SK-N-SH treated with all-trans-retinoic acid at 6 μM for 48 hours (cell line): ENCODE data around the gene CDH8.

ENCODE experiments used
- ARNTL ChIP-seq: fragments of 450-650 bp; formaldehyde crosslinking; IDR thresholded peaks from 2 replicates; pipeline ENCODE4 v1.5.0; 2020; ENCODE audit warnings: low read depth, mild to moderate bottlenecking, moderate library complexity, borderline replicate concordance
- BACH2 ChIP-seq: fragments of 250-450 bp; sonication (Bioruptor Pico); IDR thresholded peaks from 2 replicates; pipeline ENCODE4 v1.9.0; 2021; ENCODE audit warnings: mild to moderate bottlenecking, borderline replicate concordance
- OSR1 ChIP-seq: fragments of 250-450 bp; sonication (Bioruptor Pico); IDR thresholded peaks from 2 replicates; pipeline ENCODE4 v1.8.0; 2022; ENCODE audit warnings: moderate library complexity, mild to moderate bottlenecking, inconsistent platforms
- ZFP30 ChIP-seq: fragments of 450-650 bp; formaldehyde crosslinking; IDR thresholded peaks from 2 replicates; pipeline ENCODE4 v1.5.0; 2022; ENCODE audit warnings: mild to moderate bottlenecking, moderate library complexity
- TF ChIP-seq, protein P1 (sequence below): fragments of 250-450 bp; sonication (Bioruptor Pico); IDR thresholded peaks from 2 replicates; pipeline ENCODE4 v1.5.1; 2020; ENCODE audit warnings: low read depth, mild to moderate bottlenecking, moderate library complexity
- TF ChIP-seq, protein P2 (sequence below): fragments of 250-450 bp; sonication (Bioruptor Pico); IDR thresholded peaks from 2 replicates; pipeline ENCODE4 v1.5.1; 2021; ENCODE audit warnings: mild to moderate bottlenecking, moderate library complexity

DNA sequence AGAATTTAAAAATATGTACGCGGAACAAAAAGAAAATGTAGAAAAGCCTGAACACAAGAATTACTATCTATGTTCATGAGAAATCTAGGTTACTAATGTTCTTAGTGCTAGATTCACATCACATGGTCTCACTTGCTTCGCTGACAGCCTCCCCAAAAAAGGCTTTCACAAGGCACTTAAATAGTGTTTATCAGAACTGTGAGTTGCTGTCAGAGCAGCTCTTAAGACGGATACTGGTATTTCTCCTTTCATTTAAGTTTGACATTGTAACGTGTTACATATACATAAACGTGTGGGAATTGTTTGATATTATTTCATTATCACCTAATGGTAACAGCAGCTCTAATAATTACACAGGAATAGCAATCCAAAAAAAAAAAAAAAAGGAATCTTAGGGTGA, 150.9 kb downstream of the CDH8 start:
- TF ChIP-seq ZFP30 (CRISPR knock-in tag) (no peak), ARNTL (CRISPR knock-in tag) (no peak), BACH2 (CRISPR knock-in tag) (no peak), OSR1 (CRISPR knock-in tag) (no peak)
- TF ChIP-seq, protein P1, sequence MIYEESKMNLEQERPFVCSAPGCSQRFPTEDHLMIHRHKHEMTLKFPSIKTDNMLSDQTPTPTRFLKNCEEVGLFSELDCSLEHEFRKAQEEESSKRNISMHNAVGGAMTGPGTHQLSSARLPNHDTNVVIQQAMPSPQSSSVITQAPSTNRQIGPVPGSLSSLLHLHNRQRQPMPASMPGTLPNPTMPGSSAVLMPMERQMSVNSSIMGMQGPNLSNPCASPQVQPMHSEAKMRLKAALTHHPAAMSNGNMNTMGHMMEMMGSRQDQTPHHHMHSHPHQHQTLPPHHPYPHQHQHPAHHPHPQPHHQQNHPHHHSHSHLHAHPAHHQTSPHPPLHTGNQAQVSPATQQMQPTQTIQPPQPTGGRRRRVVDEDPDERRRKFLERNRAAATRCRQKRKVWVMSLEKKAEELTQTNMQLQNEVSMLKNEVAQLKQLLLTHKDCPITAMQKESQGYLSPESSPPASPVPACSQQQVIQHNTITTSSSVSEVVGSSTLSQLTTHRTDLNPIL (CRISPR knock-in tag), result no peak
- TF ChIP-seq, protein P2, sequence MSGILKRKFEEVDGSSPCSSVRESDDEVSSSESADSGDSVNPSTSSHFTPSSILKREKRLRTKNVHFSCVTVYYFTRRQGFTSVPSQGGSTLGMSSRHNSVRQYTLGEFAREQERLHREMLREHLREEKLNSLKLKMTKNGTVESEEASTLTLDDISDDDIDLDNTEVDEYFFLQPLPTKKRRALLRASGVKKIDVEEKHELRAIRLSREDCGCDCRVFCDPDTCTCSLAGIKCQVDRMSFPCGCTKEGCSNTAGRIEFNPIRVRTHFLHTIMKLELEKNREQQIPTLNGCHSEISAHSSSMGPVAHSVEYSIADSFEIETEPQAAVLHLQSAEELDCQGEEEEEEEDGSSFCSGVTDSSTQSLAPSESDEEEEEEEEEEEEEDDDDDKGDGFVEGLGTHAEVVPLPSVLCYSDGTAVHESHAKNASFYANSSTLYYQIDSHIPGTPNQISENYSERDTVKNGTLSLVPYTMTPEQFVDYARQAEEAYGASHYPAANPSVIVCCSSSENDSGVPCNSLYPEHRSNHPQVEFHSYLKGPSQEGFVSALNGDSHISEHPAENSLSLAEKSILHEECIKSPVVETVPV, result no peak
